Heart left ventricle (tissue), 13 donors: ENCODE results near the gene TXN2.

ENCODE experiments used
- CTCF ChIP-seq, 12 donors: fragments of 200-600 bp; sonication (generic) in 4 of 12; IDR thresholded peaks; one replicate each; pipeline versions ENCODE4 v1.5.0 to v1.8.0; 2018 to 2022; ENCODE audit warnings: antibody characterized with exemption in 12 of 12, mild to moderate bottlenecking in 5 of 12
- POLR2A ChIP-seq, 2 donors: fragments of 450-650 bp; IDR thresholded peaks; one replicate each; pipeline ENCODE4 v1.6.1; 2017; ENCODE audit warnings: antibody characterized with exemption in 2 of 2, mild to moderate bottlenecking in 2 of 2, moderate library complexity in 2 of 2
- donor health status: ischemic (EF 13 %, LVEDD 7.1; RV severe dilation, severe dysfunction).
- donor health status: DM: no; HTN: yes; CAD: no.
- donor health status: DM: no; HTN: no; CAD: no.
- donor health status: ischemic (EF 25% LVEDD 6.9; RV normal size, moderate dysfunction).
- donor health status: ischemic (EF 25% LVEDD 5.7; RV mildly dilated, moderate dysfunction).
- donor health status: ischemic (EF 35%, LVEDD 5.7; RV mildly dilated, moderate dysfunction).
- donor health status: nonischemic (EF 11% LVEDD 7.7; RV severe dilation, severe dysfunction).
- donor health status: DM: yes; HTN: yes; CAD: no.
- donor health status: PGD.
- donor health status: ischemic (EF 29% LVEDD 5.4; RV normal size, mild dysfunction).
- donor health status: nonischemic (EF 23%, LVEDD 6.1; RV moderate dilation, normal function).

- TF ChIP-seq CTCF (IDR thresholded peaks at IDR 0.05) (no peak), POLR2A (IDR thresholded peaks at IDR 0.05) (no peak)
Observed at GRCh38 chr22:36442506-36443197, 38.8 kb downstream of the TXN2 start.
